ENCODE data around the gene VOPP1.
"Not testable (repeated sequence)": the region's sequence is repeated elsewhere in the genome, so short reads cannot be mapped to it uniquely, and the experiment has no call there.

VOPP1 gene

GRCh38 chr7:55484834-55485233 is 87.5 kb downstream of the VOPP1 start:
- no peak for DNase-seq

GRCh38 chr7:55484241-55484640 is 88.1 kb downstream of the VOPP1 start:
- no peak for DNase-seq

GRCh38 chr7:55483046-55483445 is 89.3 kb downstream of the VOPP1 start:
- no peak for DNase-seq

GRCh38 chr7:55481155-55481554 is 91.1 kb downstream of the VOPP1 start:
- DNase-seq: no peak

GRCh38 chr7:55478700-55479099 is 93.6 kb downstream of the VOPP1 start:
- no peak for DNase-seq

GRCh38 chr7:55477781-55478374 is 94.4 kb downstream of the VOPP1 start:
- peak; percentile 94 for DNase-seq

GRCh38 chr7:55476852-55477780 is 95.2 kb downstream of the VOPP1 start:
- DNase-seq: no peak

- peak; percentile 95 for DNase-seq
Measured at GRCh38 chr7:55475855-55476803, 96.2 kb downstream of the VOPP1 start.

GRCh38 chr7:55474944-55475854 is 97.1 kb downstream of the VOPP1 start:
- peak; percentile 32 for DNase-seq

GRCh38 chr7:55473932-55474331 is 98.4 kb downstream of the VOPP1 start:
- DNase-seq: no peak

GRCh38 chr7:55472928-55473725 is 99.2 kb downstream of the VOPP1 start:
- DNase-seq: no peak

GRCh38 chr7:55472406-55472805 is 99.9 kb downstream of the VOPP1 start:
- not testable (repeated sequence) for DNase-seq

- DNase-seq: not testable (repeated sequence)
Measured at GRCh38 chr7:55471594-55471993, 100.7 kb downstream of the VOPP1 start.

GRCh38 chr7:55470261-55470660 is 102.0 kb downstream of the VOPP1 start:
- DNase-seq: no peak

GRCh38 chr7:55469721-55470120 is 102.6 kb downstream of the VOPP1 start:
- DNase-seq: no peak

- no peak for DNase-seq
Measured at GRCh38 chr7:55469271-55469681, 103.0 kb downstream of the VOPP1 start.

GRCh38 chr7:55468495-55468894 is 103.8 kb downstream of the VOPP1 start:
- no peak for DNase-seq

GRCh38 chr7:55467047-55467593 is 105.2 kb downstream of the VOPP1 start:
- no peak for DNase-seq

GRCh38 chr7:55465691-55466090 is 106.6 kb downstream of the VOPP1 start:
- DNase-seq: peak; percentile 31

- DNase-seq: peak; percentile 27
Measured at GRCh38 chr7:55464422-55464821, 107.9 kb downstream of the VOPP1 start.

Data from fibroblast of skin of back (primary cell).